Parathyroid adenoma (tissue), 2 donors: ENCODE results near the gene CEP76.

Experiments
- H2AFZ ChIP-seq: fragments of 300-600 bp; sonication (generic); one replicate; pipeline ENCODE4 v1.7.0; 2017; ENCODE audit warnings: antibody characterized with exemption, mild to moderate bottlenecking
- H3K27ac ChIP-seq: fragments of 300-600 bp; sonication (generic); one replicate; pipeline ENCODE4 v1.7.0; 2017
- H3K27me3 ChIP-seq: fragments of 300-600 bp; sonication (generic); one replicate; pipeline ENCODE4 v1.7.0; 2017; ENCODE audit warnings: low read length; ENCODE audit not compliant: control insufficient read depth, insufficient read depth
- H3K36me3 ChIP-seq: fragments of 300-600 bp; sonication (generic); one replicate; pipeline ENCODE4 v1.7.0; 2017; ENCODE audit warnings: low read length; ENCODE audit not compliant: control insufficient read depth, insufficient read depth
- H3K4me1 ChIP-seq: fragments of 300-600 bp; sonication (generic); one replicate; pipeline ENCODE4 v1.7.0; 2017; ENCODE audit warnings: control low read depth
- H3K4me2 ChIP-seq: fragments of 300-600 bp; sonication (generic); one replicate; pipeline ENCODE4 v1.7.0; 2017; ENCODE audit warnings: low read length
- H3K4me3 ChIP-seq: fragments of 300-600 bp; sonication (generic); one replicate; pipeline ENCODE4 v1.7.0; 2017; ENCODE audit warnings: low read depth, low read length
- H3K79me2 ChIP-seq: fragments of 300-600 bp; sonication (generic); one replicate; pipeline ENCODE4 v1.7.0; 2017; ENCODE audit warnings: control low read depth
- H3K9ac ChIP-seq: fragments of 300-600 bp; sonication (generic); one replicate; pipeline ENCODE4 v1.7.0; 2017; ENCODE audit warnings: mild to moderate bottlenecking
- H3K9me3 ChIP-seq: fragments of 300-600 bp; sonication (generic); one replicate; pipeline ENCODE4 v1.7.0; 2017; ENCODE audit warnings: low read length; ENCODE audit not compliant: control insufficient read depth
- CTCF ChIP-seq: fragments of 300-600 bp; sonication (generic); IDR thresholded peaks from one replicate; pipeline ENCODE4 v1.7.0; 2017; ENCODE audit warnings: antibody characterized with exemption, mild to moderate bottlenecking
- donor health status: primary hyperparathyroidism.

Gene CEP76

GRCh38 chr18:12639990-12640880, 62.3 kb downstream of the CEP76 start:
- Histone ChIP-seq H3K9me3 (no peaks in the 10 kb centered on the region), H3K4me2 (no peak overlapping the region), H3K4me3 (no peak overlapping the region), H3K9ac (no peak overlapping the region), H3K27me3 (no peaks in the 10 kb centered on the region), H3K36me3 (no peaks in the 10 kb centered on the region), H3K27ac (no peak overlapping the region), H2AFZ (no peak overlapping the region), H3K79me2 (peaks cover 6% of the 10 kb centered on the region), H3K4me1 (no peaks in the 10 kb centered on the region)
- TF ChIP-seq CTCF: no peak

- Histone ChIP-seq H3K27me3 (no peaks in the 10 kb centered on the region), H3K4me2 (no peak overlapping the region), H2AFZ (no peak overlapping the region), H3K27ac (no peak overlapping the region), H3K9me3 (no peaks in the 10 kb centered on the region), H3K9ac (no peak overlapping the region), H3K4me3 (no peak overlapping the region), H3K36me3 (no peaks in the 10 kb centered on the region), H3K79me2 (peaks cover 4% of the 10 kb centered on the region), H3K4me1 (no peaks in the 10 kb centered on the region)
- no peak for TF ChIP-seq CTCF
Observed at GRCh38 chr18:12638644-12639124, 63.8 kb downstream of the CEP76 start.

GRCh38 chr18:12637901-12638643, 64.5 kb downstream of the CEP76 start:
- TF ChIP-seq CTCF: no peak
- no peaks in the 10 kb centered on the region for H3K9me3 ChIP-seq
- no peak overlapping the region for H3K4me3 ChIP-seq
- H3K79me2 ChIP-seq: peaks cover 4% of the 10 kb centered on the region
- no peak overlapping the region for H3K4me2 ChIP-seq
- H2AFZ ChIP-seq: no peak overlapping the region
- H3K9ac ChIP-seq: no peak overlapping the region
- H3K27ac ChIP-seq: no peak overlapping the region
- no peaks in the 10 kb centered on the region for H3K4me1 ChIP-seq
- no peaks in the 10 kb centered on the region for H3K27me3 ChIP-seq
- no peaks in the 10 kb centered on the region for H3K36me3 ChIP-seq

GRCh38 chr18:12637393-12637792, 65.1 kb downstream of the CEP76 start:
- H3K27ac ChIP-seq: no peak overlapping the region
- H3K79me2 ChIP-seq: peaks cover 4% of the 10 kb centered on the region
- H3K36me3 ChIP-seq: no peaks in the 10 kb centered on the region
- no peaks in the 10 kb centered on the region for H3K9me3 ChIP-seq
- H3K9ac ChIP-seq: no peak overlapping the region
- no peak overlapping the region for H2AFZ ChIP-seq
- H3K4me3 ChIP-seq: no peak overlapping the region
- no peaks in the 10 kb centered on the region for H3K27me3 ChIP-seq
- TF ChIP-seq CTCF: no peak
- no peak overlapping the region for H3K4me2 ChIP-seq
- H3K4me1 ChIP-seq: no peaks in the 10 kb centered on the region
